ENCODE data around the gene SLC48A1. TPM values are rescaled to one million over a fixed set of nuclear protein-coding genes. Genes with fewer than 3 reads are reported as not detected.

Gene SLC48A1
- total RNA-seq: 11.3 and 28.1 TPM in 2 replicates

GRCh38 chr12:47773062-47773857, at the start of gene SLC48A1:
Gene SLC48A1, plus strand, starts transcription at chr12:47773238. Its CDS starts 67 bp downstream, at chr12:47773305.

GRCh38 chr12:47725091-47725772, 47.8 kb upstream of the SLC48A1 start, which contains the start of gene ENDOU:
Gene ENDOU, minus strand, starts transcription at chr12:47725490. Its CDS starts 77 bp downstream, at chr12:47725413.

GRCh38 chr12:47758834-47759690, 14.0 kb upstream of the SLC48A1 start, which contains the start of gene RAPGEF3:
Gene RAPGEF3, minus strand, starts transcription at chr12:47758880. Its CDS starts 324 bp downstream, at chr12:47758556.

GRCh38 chr12:47819896-47820630, 47.0 kb downstream of the SLC48A1 start, which contains the start of gene HDAC7:
Gene HDAC7, minus strand, starts transcription at chr12:47819903. Its CDS starts 118 bp downstream, at chr12:47819785.

Other genes starting within 250 kb of the SLC48A1 start
- gene RPAP3, start 67.2 kb upstream of the SLC48A1 start, total RNA-seq: 10.6 and 21.1 TPM in 2 replicates
- 0.17 and 0.29 TPM in 2 replicates for gene ENDOU, start 47.7 kb upstream of the SLC48A1 start, total RNA-seq
- 6.8 and 10.8 TPM in 2 replicates for gene RAPGEF3, start 14.4 kb upstream of the SLC48A1 start, total RNA-seq
- 37.2 and 49.3 TPM in 2 replicates for gene HDAC7, start 46.7 kb downstream of the SLC48A1 start, total RNA-seq
- gene VDR, start 131.8 kb downstream of the SLC48A1 start, total RNA-seq: 6.5 and 17.0 TPM in 2 replicates
- 71.8 and 130 TPM in 2 replicates for gene TMEM106C, start 190.4 kb downstream of the SLC48A1 start, total RNA-seq
- gene COL2A1, start 231.2 kb downstream of the SLC48A1 start, total RNA-seq: under 0.01 and 0.15 TPM in 2 replicates